Aorta (tissue), 5 donors: ENCODE data around the gene HOXD1. TPM values are rescaled to one million over a fixed set of nuclear protein-coding genes. Genes with fewer than 3 reads are reported as not detected.
A peak's percentile ranks its signal among the peaks of the same experiment; 100 is the strongest.

Experiments
- ATAC-seq: fragments of 200-7000 bp; cut with Tn5 transposase; one replicate; pipeline ENCODE4 v1.9.1; 2022; ENCODE audit warnings: moderate library complexity; ENCODE audit not compliant: low FRiP score
- DNase-seq, 2 donors: peaks; one replicate each; pipeline ENCODE4 v3.0.0-alpha.2; 2020
- H3K27ac ChIP-seq, 2 donors: one replicate each; pipeline ENCODE4 v1.5.1; 2013; ENCODE audit warnings: low read length in 2 of 2, mild to moderate bottlenecking in 2 of 2, moderate library complexity in 2 of 2, control low read depth in 1 of 2, inconsistent platforms in 1 of 2, low read depth in 1 of 2
- H3K27me3 ChIP-seq, 2 donors: one replicate each; pipeline ENCODE4 v1.6.1; 2013; ENCODE audit warnings: control low read depth in 1 of 2, low read length in 1 of 2, mild to moderate bottlenecking in 1 of 2, moderate library complexity in 1 of 2; ENCODE audit not compliant: insufficient read depth in 2 of 2, control insufficient read depth in 1 of 2
- H3K36me3 ChIP-seq, 2 donors: one replicate each; pipeline ENCODE4 v1.6.1; 2013; ENCODE audit warnings: control low read depth in 1 of 2, low read length in 1 of 2, mild to moderate bottlenecking in 1 of 2; ENCODE audit not compliant: insufficient read depth in 2 of 2, control insufficient read depth in 1 of 2
- H3K4me1 ChIP-seq, 2 donors: one replicate each; pipeline ENCODE4 v1.6.1; 2013; ENCODE audit warnings: low read length in 2 of 2, control low read depth in 1 of 2, mild to moderate bottlenecking in 1 of 2, moderate library complexity in 1 of 2; ENCODE audit not compliant: insufficient read depth in 2 of 2, control insufficient read depth in 1 of 2
- H3K4me3 ChIP-seq, 2 donors: one replicate each; pipeline ENCODE4 v1.5.1; 2013; ENCODE audit warnings: low read length in 2 of 2, control low read depth in 1 of 2, mild to moderate bottlenecking in 1 of 2
- H3K9me3 ChIP-seq: one replicate; pipeline ENCODE4 v1.6.1; 2013; ENCODE audit warnings: mild to moderate bottlenecking, low read length; ENCODE audit not compliant: control insufficient read depth
- WGBS, 2 donors: extraction: QIAGEN DNeasy Blood & Tissue Kit; methylation state at CpG; one replicate each; pipeline ENCODE4 v1.1.7; 2013; 5-methylcytosine and 5-hydroxymethylcytosine counted together
- intact Hi-C, 2 donors: fragments of 100-400 bp; cut with DNase I; formaldehyde crosslinking; loops; one replicate each; pipeline versions ENCODE4 v1.14.2 to v1.15.0; 2022
- polyA plus RNA-seq, 2 donors: library from polyadenylated mRNA; stranded (reverse); fragments of 200-250 nt; gene quantifications; one replicate each; pipeline ENCODE4 v1.2.3, GENCODE V29; 2013
- total RNA-seq, 2 donors: library from RNA; stranded (reverse); fragmentation: NEBNext Ultra II Directional; extraction: Animal tissue kit (Norgen Biotek cat#: 25700); gene quantifications; one replicate each; pipeline ENCODE4 v1.2.1, GENCODE V29; 2021
- donor health status: healthy with polysubstance abuse.
- donor health status: Bipolar disorder and iron deficiency.
- donor health status: DM: no; HTN: no; CAD: no.
- donor health status: DM: no; HTN: no; CAD: no.
- donor health status: DM: yes; HTN: yes; CAD: no.

HOXD1 gene
- total and polyA plus RNA-seq, 4 donors = 0.31 to 2.2 (median 1.1) TPM

- WGBS, 2 donors = 81 to 87% methylated on average over 2 of the region's 2 CpGs
- intact Hi-C loops = no loop called here
Observed at GRCh38 chr2:176169711-176170110, 18.8 kb upstream of the HOXD1 start.

DNA sequence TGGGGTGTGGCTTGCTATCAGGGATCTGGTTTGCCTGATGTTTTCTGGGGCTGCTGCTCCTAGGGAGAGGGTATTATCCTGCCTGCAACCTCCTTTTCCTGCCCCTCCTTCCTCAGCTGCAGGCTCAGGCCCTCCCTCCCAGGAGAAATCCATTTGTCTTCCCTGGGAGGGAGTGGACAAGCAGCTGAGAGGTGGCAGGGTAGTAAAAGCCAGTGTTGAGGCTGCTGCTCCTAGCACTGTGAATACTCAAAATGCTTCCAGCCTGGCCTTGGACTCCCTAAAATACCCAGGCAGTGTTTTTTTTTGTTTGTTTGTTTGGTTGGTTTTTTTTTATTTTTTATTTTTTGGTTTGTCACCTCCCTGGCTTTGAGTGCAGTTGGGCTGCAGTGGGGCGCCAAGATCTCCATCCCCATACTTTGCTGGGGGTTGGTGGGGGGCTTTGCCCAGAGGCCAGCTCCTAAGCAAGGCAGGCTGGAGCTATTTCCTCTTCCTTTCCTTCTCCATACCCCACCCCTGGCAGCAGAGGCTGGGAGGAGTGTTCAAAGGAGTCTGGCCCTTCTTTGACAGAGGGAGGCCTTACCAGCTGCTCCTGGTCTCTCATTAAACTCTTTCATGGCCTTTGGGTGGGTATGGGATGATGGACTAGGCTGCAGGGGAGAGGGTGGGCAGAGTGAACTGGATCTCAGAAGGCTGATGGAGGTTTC is 17.7 kb upstream of the HOXD1 start:
- WGBS, 2 donors = 100% methylated on average over 1 of the region's 1 CpG
- intact Hi-C loops = no loop called here
- no peak for ATAC-seq
- Histone ChIP-seq H3K27me3 (no peaks in the 10 kb centered on the region), H3K4me1 (no peaks in the 10 kb centered on the region), H3K27ac (no peak overlapping the region), H3K9me3 (no peaks in the 10 kb centered on the region), H3K36me3 (no peaks in the 10 kb centered on the region), H3K4me3 (no peak overlapping the region)
- no peak for DNase-seq

More at GRCh38 chr2:176169711-176170110, 18.8 kb upstream of the HOXD1 start:
- ATAC-seq (no peak), DNase-seq (no peak)
- H3K9me3 ChIP-seq = no peaks in the 10 kb centered on the region
- H3K36me3 ChIP-seq = no peaks in the 10 kb centered on the region
- no peak overlapping the region for H3K27ac ChIP-seq
- no peaks in the 10 kb centered on the region for H3K4me1 ChIP-seq
- H3K27me3 ChIP-seq = peaks cover 0 to 3% of the 10 kb centered on the region in 2 donors
- no peak overlapping the region for H3K4me3 ChIP-seq

GRCh38 chr2:176171351-176172006 is 17.0 kb upstream of the HOXD1 start:
- H3K27ac ChIP-seq = no peak overlapping the region
- 28 to 35% methylated on average over 50 to 51 of the region's 51 CpGs for WGBS, 2 donors
- DNase-seq (no peak), ATAC-seq (peak; percentile 34)
- H3K4me3 ChIP-seq = no peak overlapping the region
- H3K4me1 ChIP-seq = no peaks in the 10 kb centered on the region
- H3K9me3 ChIP-seq = no peaks in the 10 kb centered on the region
- intact Hi-C loops = no loop called here
- no peaks in the 10 kb centered on the region for H3K27me3 ChIP-seq
- no peaks in the 10 kb centered on the region for H3K36me3 ChIP-seq

DNA sequence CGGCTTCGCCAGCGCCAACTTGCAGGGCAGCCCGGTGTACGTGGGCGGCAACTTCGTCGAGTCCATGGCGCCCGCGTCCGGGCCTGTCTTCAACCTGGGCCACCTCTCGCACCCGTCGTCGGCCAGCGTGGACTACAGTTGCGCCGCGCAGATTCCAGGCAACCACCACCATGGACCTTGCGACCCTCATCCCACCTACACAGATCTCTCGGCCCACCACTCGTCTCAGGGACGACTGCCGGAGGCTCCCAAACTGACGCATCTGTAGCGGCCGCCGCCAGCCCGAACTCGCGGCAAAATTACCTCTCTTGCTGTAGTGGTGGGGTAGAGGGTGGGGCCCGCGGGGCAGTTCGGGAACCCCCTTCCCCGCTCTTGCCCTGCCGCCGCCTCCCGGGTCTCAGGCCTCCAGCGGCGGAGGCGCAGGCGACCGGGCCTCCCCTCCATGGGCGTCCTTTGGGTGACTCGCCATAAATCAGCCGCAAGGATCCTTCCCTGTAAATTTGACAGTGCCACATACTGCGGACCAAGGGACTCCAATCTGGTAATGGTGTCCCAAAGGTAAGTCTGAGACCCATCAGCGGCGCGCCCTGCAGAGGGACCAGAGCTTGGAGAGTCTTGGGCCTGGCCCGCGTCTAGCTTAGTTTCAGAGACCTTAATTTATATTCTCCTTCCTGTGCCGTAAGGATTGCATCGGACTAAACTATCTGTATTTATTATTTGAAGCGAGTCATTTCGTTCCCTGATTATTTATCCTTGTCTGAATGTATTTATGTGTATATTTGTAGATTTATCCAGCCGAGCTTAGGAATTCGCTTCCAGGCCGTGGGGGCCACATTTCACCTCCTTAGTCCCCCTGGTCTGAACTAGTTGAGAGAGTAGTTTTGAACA is 16.2 kb upstream of the HOXD1 start:
- Histone ChIP-seq H3K9me3 (no peaks in the 10 kb centered on the region), H3K36me3 (no peaks in the 10 kb centered on the region), H3K27me3 (no peaks in the 10 kb centered on the region), H3K4me3 (no peak overlapping the region), H3K4me1 (no peaks in the 10 kb centered on the region), H3K27ac (no peak overlapping the region)
- ATAC-seq (no peak), DNase-seq (no peak)
- intact Hi-C loops = no loop called here
- 54 to 61% methylated on average over 60 of the region's 60 CpGs for WGBS, 2 donors

- no peaks in the 10 kb centered on the region for H3K27me3 ChIP-seq
- H3K36me3 ChIP-seq = no peaks in the 10 kb centered on the region
- intact Hi-C loops = no loop called here
- ATAC-seq = no peak
- no peak overlapping the region for H3K4me3 ChIP-seq
- H3K27ac ChIP-seq = no peak overlapping the region
- 84 to 93% methylated on average over 14 of the region's 14 CpGs for WGBS, 2 donors
- DNase-seq = no peak
- H3K9me3 ChIP-seq = no peaks in the 10 kb centered on the region
- no peaks in the 10 kb centered on the region for H3K4me1 ChIP-seq
Observed at GRCh38 chr2:176172895-176173566, 15.4 kb upstream of the HOXD1 start.

- DNase-seq = no peak
- Histone ChIP-seq H3K4me1 (no peaks in the 10 kb centered on the region), H3K27ac (no peak overlapping the region), H3K36me3 (no peaks in the 10 kb centered on the region), H3K4me3 (no peak overlapping the region), H3K9me3 (no peaks in the 10 kb centered on the region), H3K27me3 (no peaks in the 10 kb centered on the region)
- ATAC-seq = no peak
- 68 to 78% methylated on average over 7 of the region's 7 CpGs for WGBS, 2 donors
- intact Hi-C loops = no loop called here
Observed at GRCh38 chr2:176173567-176174381, 14.7 kb upstream of the HOXD1 start.

- Histone ChIP-seq H3K27ac (no peak overlapping the region), H3K36me3 (no peaks in the 10 kb centered on the region), H3K27me3 (no peaks in the 10 kb centered on the region), H3K9me3 (no peaks in the 10 kb centered on the region), H3K4me3 (no peak overlapping the region), H3K4me1 (no peaks in the 10 kb centered on the region)
- WGBS, 2 donors = 36 to 38% methylated on average over 14 of the region's 14 CpGs
- DNase-seq = no peak
- ATAC-seq = no peak
- intact Hi-C loops = no loop called here
Observed at GRCh38 chr2:176174382-176174823, 14.1 kb upstream of the HOXD1 start.
